HEK293 (cell line): Measurements from ENCODE around the gene GUCA1A.

Source experiments
- CTCF ChIA-PET: fragments of 350-600 bp; formaldehyde crosslinking; extraction: SDS; loops from one replicate; lab custom pipeline; 2021; ENCODE audit warnings: antibody characterized with exemption; lab: Yijun Ruan, JAX
- POLR2A ChIA-PET: fragments of 300-600 bp; formaldehyde crosslinking; extraction: SDS; loops from one replicate; lab custom pipeline; 2020; ENCODE audit warnings: antibody characterized with exemption, inconsistent platforms; lab: Yijun Ruan, JAX
- H3K27ac ChIP-seq: fragments of 200-500 bp; sonication (Bioruptor generic); 2 replicates; pipeline ENCODE4 v1.5.1; 2014; ENCODE audit warnings: low read depth, low read length, control low read depth, inconsistent platforms; ENCODE audit errors: extremely low read depth
- H3K36me3 ChIP-seq, 2 experiments: fragments of 200-500 bp in 1 of 2; sonication (Bioruptor generic) in 1 of 2; 1 replicate in 1 of 2; 2 replicates in 1 of 2; pipeline ENCODE4 v1.5.1; 2014 to 2017; ENCODE audit warnings: inconsistent platforms in 2 of 2, low read length in 2 of 2; ENCODE audit not compliant: control insufficient read depth in 2 of 2, insufficient read depth in 1 of 2
- H3K4me1 ChIP-seq: fragments of 200-500 bp; sonication (Bioruptor generic); 2 replicates; pipeline ENCODE4 v1.5.1; 2014; ENCODE audit warnings: mild to moderate bottlenecking, low read length, inconsistent platforms; ENCODE audit not compliant: control insufficient read depth, insufficient read depth
- H3K4me3 ChIP-seq: 2 replicates; pipeline ENCODE4 v1.5.1; 2011; ENCODE audit warnings: low read depth, mild to moderate bottlenecking, control low read depth, low read length, moderate library complexity
- H3K9me3 ChIP-seq: fragments of 200-500 bp; sonication (Bioruptor generic); 2 replicates; pipeline ENCODE4 v1.5.1; 2014; ENCODE audit warnings: low read depth, low read length, inconsistent platforms; ENCODE audit not compliant: control insufficient read depth, insufficient read depth
- FEZF1 ChIP-seq: fragments of 450-650 bp; formaldehyde crosslinking; IDR thresholded peaks from 2 replicates; pipeline ENCODE4 v1.5.1; 2016; ENCODE audit warnings: missing biosample characterization, missing genetic modification characterization
- IKZF3 ChIP-seq: fragments of 450-650 bp; IDR thresholded peaks from 2 replicates; pipeline ENCODE4 v1.5.0; 2018; ENCODE audit warnings: missing biosample characterization, mild to moderate bottlenecking, missing genetic modification characterization, moderate library complexity
- PRDM1 ChIP-seq: fragments of 450-650 bp; formaldehyde crosslinking; IDR thresholded peaks from 2 replicates; pipeline ENCODE4; 2016; ENCODE audit warnings: missing biosample characterization, missing genetic modification characterization
- REST ChIP-seq: fragments of 450-650 bp; formaldehyde crosslinking; IDR thresholded peaks from 2 replicates; pipeline ENCODE4 v1.5.1; 2016; ENCODE audit warnings: missing biosample characterization, missing genetic modification characterization
- SCRT2 ChIP-seq: fragments of 450-650 bp; formaldehyde crosslinking; IDR thresholded peaks from 2 replicates; pipeline ENCODE4 v1.5.1; 2016; ENCODE audit warnings: missing biosample characterization, missing genetic modification characterization
- SP7 ChIP-seq: fragments of 450-650 bp; formaldehyde crosslinking; IDR thresholded peaks from 2 replicates; pipeline ENCODE4 v1.5.1; 2016; ENCODE audit warnings: missing biosample characterization, missing genetic modification characterization
- WT1 ChIP-seq: fragments of 450-650 bp; formaldehyde crosslinking; IDR thresholded peaks from 2 replicates; pipeline ENCODE4 v1.5.1; 2016; ENCODE audit warnings: missing biosample characterization, missing genetic modification characterization
- ZBTB10 ChIP-seq: fragments of 450-650 bp; formaldehyde crosslinking; IDR thresholded peaks from 2 replicates; pipeline ENCODE4 v1.5.1; 2016; ENCODE audit warnings: missing biosample characterization, missing genetic modification characterization
- ZBTB17 ChIP-seq: fragments of 450-650 bp; formaldehyde crosslinking; IDR thresholded peaks from 2 replicates; pipeline ENCODE4 v1.5.1; 2016; ENCODE audit warnings: missing biosample characterization, missing genetic modification characterization
- ZNF10 ChIP-seq: fragments of 450-650 bp; formaldehyde crosslinking; IDR thresholded peaks from 2 replicates; pipeline ENCODE4 v1.5.1; 2017; ENCODE audit warnings: missing biosample characterization, missing genetic modification characterization
- ZNF121 ChIP-seq: fragments of 450-650 bp; formaldehyde crosslinking; IDR thresholded peaks from 2 replicates; pipeline ENCODE4 v1.5.1; 2016; ENCODE audit warnings: missing biosample characterization, missing genetic modification characterization
- ZNF155 ChIP-seq: fragments of 450-650 bp; formaldehyde crosslinking; IDR thresholded peaks from 2 replicates; pipeline ENCODE4 v1.5.1; 2016; ENCODE audit warnings: missing biosample characterization, missing genetic modification characterization
- ZNF175 ChIP-seq: fragments of 450-650 bp; formaldehyde crosslinking; IDR thresholded peaks from 2 replicates; pipeline ENCODE4 v1.5.1; 2016; ENCODE audit warnings: missing biosample characterization, missing genetic modification characterization
- ZNF335 ChIP-seq: fragments of 450-650 bp; formaldehyde crosslinking; conservative IDR thresholded peaks from 2 replicates; pipeline ENCODE4 v1.5.1; 2016; ENCODE audit warnings: missing biosample characterization, missing genetic modification characterization
- ZNF510 ChIP-seq: fragments of 450-650 bp; formaldehyde crosslinking; IDR thresholded peaks from 2 replicates; pipeline ENCODE4 v1.5.1; 2018; ENCODE audit warnings: mild to moderate bottlenecking, missing genetic modification characterization, missing biosample characterization; ENCODE audit not compliant: insufficient replicate concordance
- ZNF561 ChIP-seq: fragments of 450-650 bp; IDR thresholded peaks from 2 replicates; pipeline ENCODE4 v1.5.1; 2018; ENCODE audit warnings: missing biosample characterization, missing genetic modification characterization, borderline replicate concordance
- ZNF600 ChIP-seq: fragments of 450-650 bp; formaldehyde crosslinking; IDR thresholded peaks from 2 replicates; pipeline ENCODE4 v1.5.1; 2016; ENCODE audit warnings: missing biosample characterization, missing genetic modification characterization
- ZNF660 ChIP-seq: fragments of 450-650 bp; IDR thresholded peaks from 2 replicates; pipeline ENCODE4 v1.5.1; 2018; ENCODE audit warnings: missing biosample characterization, mild to moderate bottlenecking, missing genetic modification characterization
- ZNF785 ChIP-seq: fragments of 450-650 bp; formaldehyde crosslinking; IDR thresholded peaks from 2 replicates; pipeline ENCODE4 v1.5.1; 2016; ENCODE audit warnings: missing biosample characterization, missing genetic modification characterization
- ZSCAN4 ChIP-seq: fragments of 450-650 bp; formaldehyde crosslinking; IDR thresholded peaks from 2 replicates; pipeline ENCODE4 v1.5.1; 2017; ENCODE audit warnings: missing biosample characterization, missing genetic modification characterization
- TF ChIP-seq, protein P1 (sequence below): fragments of 450-650 bp; formaldehyde crosslinking; IDR thresholded peaks from 2 replicates; pipeline ENCODE4 v1.5.1; 2016; ENCODE audit warnings: missing biosample characterization, missing genetic modification characterization

The GUCA1A gene

DNA sequence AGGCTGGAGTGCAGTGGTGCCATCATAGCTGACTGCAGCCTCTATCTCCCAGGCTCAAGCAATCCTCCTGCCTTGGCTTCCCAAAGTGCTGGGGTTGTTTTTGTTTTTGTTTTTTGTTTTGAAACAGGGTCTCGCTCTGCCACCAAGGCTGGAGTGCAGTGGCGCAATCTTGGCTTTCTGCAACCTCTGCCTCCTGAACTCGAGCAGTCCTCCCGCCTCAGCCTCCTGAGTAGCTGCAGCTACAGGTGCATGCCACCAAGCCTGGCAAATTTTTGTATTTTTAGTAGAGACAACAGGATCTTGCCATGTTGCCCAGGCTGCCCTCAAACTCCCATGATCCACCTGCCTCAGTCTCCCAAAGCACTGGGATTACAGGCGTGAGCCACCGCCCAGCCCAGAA is 35.0 kb upstream of the GUCA1A start:
- POLR2A ChIA-PET: interaction anchor here (1.0 to 1.3 kb wide), 2 partner anchors 13 to 87 kb away, joined by 3 to 4 read pairs; partner anchors contain the start of gene TAF8

GRCh38 chr6:42138630-42139619 is 34.2 kb upstream of the GUCA1A start:
- ChIA-PET CTCF (interaction anchor here (0.7 kb wide), 1 partner anchor 43 kb away, joined by 3 read pairs; no protein-coding TSS in a partner anchor), POLR2A (interaction anchor here (0.6 to 1.3 kb wide), 3 partner anchors 12 to 244 kb away, joined by 3 read pairs; partner anchors contain the start of gene USP49)
- no peak overlapping the region for H3K4me3 ChIP-seq
- H3K4me1 ChIP-seq: peaks cover 25% of the 10 kb centered on the region
- no peaks in the 10 kb centered on the region for H3K36me3 ChIP-seq
- no peaks in the 10 kb centered on the region for H3K9me3 ChIP-seq
- peak overlapping the region; percentile 45 for H3K27ac ChIP-seq
- TF ChIP-seq PRDM1 (tag by site-specific recombination): no peak
- no peak for TF ChIP-seq ZNF510 (tag by site-specific recombination)
- no peak for TF ChIP-seq ZNF155
- peak; percentile 60 for TF ChIP-seq ZSCAN4 (tag by site-specific recombination)
- TF ChIP-seq ZNF335 (tag by site-specific recombination): peak; percentile 58
- TF ChIP-seq IKZF3 (tag by site-specific recombination): peak; percentile 84
- peak; percentile 94 for TF ChIP-seq WT1 (tag by site-specific recombination)
- TF ChIP-seq FEZF1: peak; percentile 39; the same call in 1 of the 2 replicates
- TF ChIP-seq ZNF600: peak; percentile 82
- peak; percentile 49 for TF ChIP-seq SP7 (tag by site-specific recombination)
- TF ChIP-seq ZBTB10 (tag by site-specific recombination): no peak
- TF ChIP-seq, protein P1, sequence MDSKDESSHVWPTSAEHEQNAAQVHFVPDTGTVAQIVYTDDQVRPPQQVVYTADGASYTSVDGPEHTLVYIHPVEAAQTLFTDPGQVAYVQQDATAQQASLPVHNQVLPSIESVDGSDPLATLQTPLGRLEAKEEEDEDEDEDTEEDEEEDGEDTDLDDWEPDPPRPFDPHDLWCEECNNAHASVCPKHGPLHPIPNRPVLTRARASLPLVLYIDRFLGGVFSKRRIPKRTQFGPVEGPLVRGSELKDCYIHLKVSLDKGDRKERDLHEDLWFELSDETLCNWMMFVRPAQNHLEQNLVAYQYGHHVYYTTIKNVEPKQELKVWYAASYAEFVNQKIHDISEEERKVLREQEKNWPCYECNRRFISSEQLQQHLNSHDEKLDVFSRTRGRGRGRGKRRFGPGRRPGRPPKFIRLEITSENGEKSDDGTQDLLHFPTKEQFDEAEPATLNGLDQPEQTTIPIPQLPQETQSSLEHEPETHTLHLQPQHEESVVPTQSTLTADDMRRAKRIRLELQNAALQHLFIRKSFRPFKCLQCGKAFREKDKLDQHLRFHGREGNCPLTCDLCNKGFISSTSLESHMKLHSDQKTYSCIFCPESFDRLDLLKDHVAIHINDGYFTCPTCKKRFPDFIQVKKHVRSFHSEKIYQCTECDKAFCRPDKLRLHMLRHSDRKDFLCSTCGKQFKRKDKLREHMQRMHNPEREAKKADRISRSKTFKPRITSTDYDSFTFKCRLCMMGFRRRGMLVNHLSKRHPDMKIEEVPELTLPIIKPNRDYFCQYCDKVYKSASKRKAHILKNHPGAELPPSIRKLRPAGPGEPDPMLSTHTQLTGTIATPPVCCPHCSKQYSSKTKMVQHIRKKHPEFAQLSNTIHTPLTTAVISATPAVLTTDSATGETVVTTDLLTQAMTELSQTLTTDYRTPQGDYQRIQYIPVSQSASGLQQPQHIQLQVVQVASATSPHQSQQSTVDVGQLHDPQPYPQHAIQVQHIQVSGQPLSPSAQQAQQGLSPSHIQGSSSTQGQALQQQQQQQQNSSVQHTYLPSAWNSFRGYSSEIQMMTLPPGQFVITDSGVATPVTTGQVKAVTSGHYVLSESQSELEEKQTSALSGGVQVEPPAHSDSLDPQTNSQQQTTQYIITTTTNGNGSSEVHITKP (tag by site-specific recombination): peak; percentile 1; the same call in 1 of the 2 replicates
- peak; percentile 76 for TF ChIP-seq ZBTB17 (tag by site-specific recombination)

More for the DNA sequence above, 35.0 kb upstream of the GUCA1A start:
- peaks cover 25% of the 10 kb centered on the region for H3K4me1 ChIP-seq
- CTCF ChIA-PET: interaction anchor here (1.7 to 2.3 kb wide), 2 partner anchors 26 to 76 kb away, joined by 4 to 8 read pairs; no protein-coding TSS in a partner anchor
- no peak overlapping the region for H3K27ac ChIP-seq
- H3K4me3 ChIP-seq: no peak overlapping the region
- H3K9me3 ChIP-seq: no peaks in the 10 kb centered on the region
- no peaks in the 10 kb centered on the region for H3K36me3 ChIP-seq
- TF ChIP-seq ZNF175 (no peak), ZNF660 (no peak), SCRT2 (tag by site-specific recombination) (peak; percentile 82), ZNF785 (no peak), ZNF561 (tag by site-specific recombination) (no peak), REST (no peak), ZNF10 (tag by site-specific recombination) (no peak), ZNF121 (tag by site-specific recombination) (0 out of 2 replicates have a peak, but pooled peaks have one; percentile 41)
